ENCODE measurements around the gene WDR88.
"Not testable (repeated sequence)": the region's sequence is repeated elsewhere in the genome, so short reads cannot be mapped to it uniquely, and the experiment has no call there.

The WDR88 gene

DNA sequence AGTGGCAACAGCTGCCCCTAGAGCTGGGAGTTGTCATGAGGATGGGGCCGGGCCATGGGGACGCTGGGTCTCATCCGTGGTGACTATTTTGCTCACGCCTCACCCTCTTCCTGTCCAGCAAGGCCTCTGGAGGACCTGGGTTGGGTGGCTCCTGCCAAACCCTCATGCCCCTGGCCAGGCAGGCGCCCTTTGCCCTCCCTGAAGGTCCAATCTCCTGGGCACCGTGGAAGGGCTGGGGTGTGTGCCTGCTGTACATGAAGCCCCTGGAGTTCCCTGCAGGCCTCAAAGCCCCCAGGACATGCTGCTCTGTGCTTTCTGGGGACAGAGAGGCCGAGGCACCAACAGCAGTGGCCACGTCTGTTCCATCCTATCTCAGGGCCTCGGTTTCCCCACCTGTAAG, 76.0 kb downstream of the WDR88 start:
- TF ChIP-seq POLR2AphosphoS5 (IDR thresholded peaks at IDR 0.05; ENCODE audit: low read depth), result peak; percentile 61; the same call in 1 of the 2 replicates
- no peak for TF ChIP-seq SPI1 (IDR thresholded peaks at IDR 0.05; ENCODE audit: borderline replicate concordance, low read depth)
- H3K27ac ChIP-seq (replicated peaks), result no peak overlapping the region
- H3K27me3 ChIP-seq (ENCODE audit: insufficient read depth, poor library complexity, severe bottlenecking), result no peaks in the 10 kb centered on the region
- no peak for DNase-seq (ENCODE audit: low read depth in 1 of 2, low spot score in 1 of 2)
- H3K4me3 ChIP-seq (replicated peaks; ENCODE audit: insufficient read depth, low read length), result no peak overlapping the region

DNA sequence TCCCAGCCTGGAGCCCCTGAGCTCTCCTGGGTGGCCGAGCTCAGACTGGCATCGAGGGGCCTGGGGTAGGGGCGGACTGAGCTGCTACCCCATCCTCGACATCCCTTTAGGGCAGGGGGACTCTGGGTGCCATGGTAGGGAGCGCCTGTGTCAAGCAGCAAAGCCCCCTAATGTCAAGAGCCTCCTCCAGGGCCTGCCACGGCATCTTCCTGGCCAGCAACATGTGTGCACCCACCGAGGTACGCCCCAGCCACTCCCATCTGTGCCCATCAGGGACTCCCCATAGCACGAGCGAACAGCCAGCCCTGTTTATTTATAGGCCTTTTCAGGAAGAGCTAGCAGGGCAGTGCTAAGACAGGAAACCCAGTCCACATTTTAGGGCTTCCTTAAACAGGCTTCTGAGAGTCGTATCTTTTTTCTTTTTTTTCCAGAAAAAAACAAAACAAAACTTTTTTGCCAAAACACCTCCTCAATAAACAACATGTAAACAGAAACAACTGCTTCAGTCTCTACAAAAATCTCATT, 76.5 kb downstream of the WDR88 start:
- H3K27me3 ChIP-seq (ENCODE audit: insufficient read depth, poor library complexity, severe bottlenecking), result no peaks in the 10 kb centered on the region

DNA sequence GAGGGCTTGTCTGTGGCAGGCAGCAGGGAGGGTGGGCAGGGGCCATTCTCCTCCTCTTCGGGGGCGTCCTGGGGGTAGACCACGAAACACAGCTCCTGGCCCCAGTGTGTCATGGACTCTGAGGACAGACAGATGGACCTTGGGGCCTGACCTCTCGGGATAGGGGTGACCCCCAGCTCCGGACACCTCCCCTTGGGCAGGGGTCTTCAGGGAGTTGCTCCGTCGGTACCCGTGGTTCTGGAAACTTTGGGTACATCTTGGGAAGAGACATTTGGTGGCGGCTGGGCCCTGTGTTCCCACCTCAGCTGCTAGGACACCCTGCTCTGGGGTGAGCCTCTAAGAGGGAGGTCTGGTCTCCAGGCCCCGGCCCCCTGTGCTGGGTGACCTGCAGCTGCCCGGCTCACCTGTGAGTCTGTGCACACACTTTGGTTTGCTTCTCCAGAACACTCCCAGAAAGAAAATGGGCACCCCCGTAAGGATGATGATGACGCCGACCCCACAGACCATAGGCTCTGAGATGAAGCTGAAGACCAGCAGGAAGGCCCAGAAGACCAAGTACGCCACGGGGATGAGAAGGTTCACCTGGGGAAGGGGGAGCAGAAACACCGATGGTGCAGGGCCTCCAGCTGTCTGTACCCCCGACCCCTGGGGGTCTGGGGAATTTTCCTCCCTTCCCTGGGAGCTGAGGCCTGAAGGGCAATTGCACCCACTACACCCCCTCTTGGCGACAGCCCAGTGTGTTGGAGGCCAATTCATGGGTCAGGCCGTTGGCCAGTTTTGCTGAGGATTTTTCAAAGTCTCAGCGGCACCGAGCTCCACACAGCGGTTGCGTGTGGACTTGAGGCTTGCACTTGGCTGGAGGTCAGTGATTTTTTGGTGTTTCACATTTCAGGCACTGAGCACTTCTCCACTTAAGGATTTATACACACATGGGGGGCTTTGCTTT, 77.3 kb downstream of the WDR88 start:
- TF ChIP-seq POLR2AphosphoS5 (IDR thresholded peaks at IDR 0.05; ENCODE audit: low read depth) (peak; percentile 46), SPI1 (IDR thresholded peaks at IDR 0.05; ENCODE audit: borderline replicate concordance, low read depth) (no peak), GABPA (IDR thresholded peaks at IDR 0.05; ENCODE audit: low read depth) (no peak)
- TF ChIP-seq, protein P1, sequence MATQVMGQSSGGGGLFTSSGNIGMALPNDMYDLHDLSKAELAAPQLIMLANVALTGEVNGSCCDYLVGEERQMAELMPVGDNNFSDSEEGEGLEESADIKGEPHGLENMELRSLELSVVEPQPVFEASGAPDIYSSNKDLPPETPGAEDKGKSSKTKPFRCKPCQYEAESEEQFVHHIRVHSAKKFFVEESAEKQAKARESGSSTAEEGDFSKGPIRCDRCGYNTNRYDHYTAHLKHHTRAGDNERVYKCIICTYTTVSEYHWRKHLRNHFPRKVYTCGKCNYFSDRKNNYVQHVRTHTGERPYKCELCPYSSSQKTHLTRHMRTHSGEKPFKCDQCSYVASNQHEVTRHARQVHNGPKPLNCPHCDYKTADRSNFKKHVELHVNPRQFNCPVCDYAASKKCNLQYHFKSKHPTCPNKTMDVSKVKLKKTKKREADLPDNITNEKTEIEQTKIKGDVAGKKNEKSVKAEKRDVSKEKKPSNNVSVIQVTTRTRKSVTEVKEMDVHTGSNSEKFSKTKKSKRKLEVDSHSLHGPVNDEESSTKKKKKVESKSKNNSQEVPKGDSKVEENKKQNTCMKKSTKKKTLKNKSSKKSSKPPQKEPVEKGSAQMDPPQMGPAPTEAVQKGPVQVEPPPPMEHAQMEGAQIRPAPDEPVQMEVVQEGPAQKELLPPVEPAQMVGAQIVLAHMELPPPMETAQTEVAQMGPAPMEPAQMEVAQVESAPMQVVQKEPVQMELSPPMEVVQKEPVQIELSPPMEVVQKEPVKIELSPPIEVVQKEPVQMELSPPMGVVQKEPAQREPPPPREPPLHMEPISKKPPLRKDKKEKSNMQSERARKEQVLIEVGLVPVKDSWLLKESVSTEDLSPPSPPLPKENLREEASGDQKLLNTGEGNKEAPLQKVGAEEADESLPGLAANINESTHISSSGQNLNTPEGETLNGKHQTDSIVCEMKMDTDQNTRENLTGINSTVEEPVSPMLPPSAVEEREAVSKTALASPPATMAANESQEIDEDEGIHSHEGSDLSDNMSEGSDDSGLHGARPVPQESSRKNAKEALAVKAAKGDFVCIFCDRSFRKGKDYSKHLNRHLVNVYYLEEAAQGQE (IDR thresholded peaks at IDR 0.05; ENCODE audit: insufficient replicate concordance, low read depth), result no peak
- TF ChIP-seq, protein P2, sequence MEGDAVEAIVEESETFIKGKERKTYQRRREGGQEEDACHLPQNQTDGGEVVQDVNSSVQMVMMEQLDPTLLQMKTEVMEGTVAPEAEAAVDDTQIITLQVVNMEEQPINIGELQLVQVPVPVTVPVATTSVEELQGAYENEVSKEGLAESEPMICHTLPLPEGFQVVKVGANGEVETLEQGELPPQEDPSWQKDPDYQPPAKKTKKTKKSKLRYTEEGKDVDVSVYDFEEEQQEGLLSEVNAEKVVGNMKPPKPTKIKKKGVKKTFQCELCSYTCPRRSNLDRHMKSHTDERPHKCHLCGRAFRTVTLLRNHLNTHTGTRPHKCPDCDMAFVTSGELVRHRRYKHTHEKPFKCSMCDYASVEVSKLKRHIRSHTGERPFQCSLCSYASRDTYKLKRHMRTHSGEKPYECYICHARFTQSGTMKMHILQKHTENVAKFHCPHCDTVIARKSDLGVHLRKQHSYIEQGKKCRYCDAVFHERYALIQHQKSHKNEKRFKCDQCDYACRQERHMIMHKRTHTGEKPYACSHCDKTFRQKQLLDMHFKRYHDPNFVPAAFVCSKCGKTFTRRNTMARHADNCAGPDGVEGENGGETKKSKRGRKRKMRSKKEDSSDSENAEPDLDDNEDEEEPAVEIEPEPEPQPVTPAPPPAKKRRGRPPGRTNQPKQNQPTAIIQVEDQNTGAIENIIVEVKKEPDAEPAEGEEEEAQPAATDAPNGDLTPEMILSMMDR (IDR thresholded peaks at IDR 0.05; ENCODE audit: insufficient read depth, low read length), result no peak
- Histone ChIP-seq H3K27me3 (ENCODE audit: insufficient read depth, poor library complexity, severe bottlenecking) (no peaks in the 10 kb centered on the region), H3K27ac (replicated peaks) (no peak overlapping the region), H3K4me3 (replicated peaks; ENCODE audit: insufficient read depth, low read length) (no peak overlapping the region)
- DNase-seq (ENCODE audit: low read depth in 1 of 2, low spot score in 1 of 2), result no peak

More for the DNA sequence above, 76.5 kb downstream of the WDR88 start:
- no peak for DNase-seq (ENCODE audit: low read depth in 1 of 2, low spot score in 1 of 2)
- TF ChIP-seq GABPA (IDR thresholded peaks at IDR 0.05; ENCODE audit: low read depth) (no peak), POLR2AphosphoS5 (IDR thresholded peaks at IDR 0.05; ENCODE audit: low read depth) (no peak), SPI1 (IDR thresholded peaks at IDR 0.05; ENCODE audit: borderline replicate concordance, low read depth) (no peak)
- TF ChIP-seq, protein P1 (IDR thresholded peaks at IDR 0.05; ENCODE audit: insufficient replicate concordance, low read depth), result no peak
- TF ChIP-seq, protein P2 (IDR thresholded peaks at IDR 0.05; ENCODE audit: insufficient read depth, low read length), result no peak
- Histone ChIP-seq H3K4me3 (replicated peaks; ENCODE audit: insufficient read depth, low read length) (no peak overlapping the region), H3K27ac (replicated peaks) (no peak overlapping the region)

DNA sequence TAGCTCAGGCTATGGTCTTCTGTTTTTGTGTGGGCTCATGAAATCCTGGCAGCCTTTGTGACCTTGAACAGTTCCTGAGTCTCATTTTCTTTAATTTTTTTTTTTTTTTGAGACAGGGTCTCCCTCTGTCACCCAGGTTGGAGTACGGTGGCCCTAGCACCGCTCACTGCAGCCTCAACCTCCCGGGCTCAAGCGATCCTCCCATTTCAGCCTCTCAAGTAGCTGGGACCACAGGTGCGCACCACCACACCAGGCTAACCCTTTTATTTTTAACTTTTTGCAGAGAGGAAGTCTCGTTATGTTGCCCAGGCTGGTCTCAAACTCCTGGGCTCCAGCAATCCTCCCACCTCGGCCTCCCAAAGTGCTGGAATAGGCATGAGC, 77.9 kb downstream of the WDR88 start:
- H3K4me3 ChIP-seq (replicated peaks; ENCODE audit: insufficient read depth, low read length); DNase-seq (ENCODE audit: low read depth in 1 of 2, low spot score in 1 of 2); H3K27me3 ChIP-seq (ENCODE audit: insufficient read depth, poor library complexity, severe bottlenecking); H3K27ac ChIP-seq (replicated peaks): not testable (repeated sequence)
